HuH-7 (cell line): ENCODE data around the gene CYSLTR2.

ENCODE experiments used
- DNase-seq: peaks from one replicate; pipeline ENCODE4 v3.0.0; 2011; ENCODE audit warnings: low spot score

Gene CYSLTR2

GRCh38 chr13:48739386-48739964, 85.7 kb downstream of the CYSLTR2 start:
- DNase-seq = no peak

DNA sequence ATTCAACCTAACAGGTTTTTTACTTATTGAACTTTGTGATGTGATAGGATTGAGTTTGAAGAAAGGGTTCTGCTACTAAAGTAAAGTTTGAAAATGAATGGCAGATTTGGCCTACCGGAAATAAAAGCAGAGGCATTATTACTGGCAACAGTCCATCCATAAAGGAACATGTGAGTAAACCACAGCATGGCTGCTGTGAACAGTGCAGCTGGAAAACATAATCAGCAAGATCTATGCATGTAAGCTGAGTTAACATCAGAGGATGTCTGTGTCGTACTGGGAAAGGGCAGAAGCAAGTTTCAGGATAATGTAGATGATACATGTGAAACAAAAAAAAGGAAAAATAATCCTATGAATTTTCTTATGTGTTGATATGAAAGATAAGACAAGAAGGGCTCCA, 87.6 kb downstream of the CYSLTR2 start:
- DNase-seq = no peak

- no peak for DNase-seq
These were observed 93.1 kb downstream of the CYSLTR2 start for GRCh38 chr13:48746821-48747220.

DNA sequence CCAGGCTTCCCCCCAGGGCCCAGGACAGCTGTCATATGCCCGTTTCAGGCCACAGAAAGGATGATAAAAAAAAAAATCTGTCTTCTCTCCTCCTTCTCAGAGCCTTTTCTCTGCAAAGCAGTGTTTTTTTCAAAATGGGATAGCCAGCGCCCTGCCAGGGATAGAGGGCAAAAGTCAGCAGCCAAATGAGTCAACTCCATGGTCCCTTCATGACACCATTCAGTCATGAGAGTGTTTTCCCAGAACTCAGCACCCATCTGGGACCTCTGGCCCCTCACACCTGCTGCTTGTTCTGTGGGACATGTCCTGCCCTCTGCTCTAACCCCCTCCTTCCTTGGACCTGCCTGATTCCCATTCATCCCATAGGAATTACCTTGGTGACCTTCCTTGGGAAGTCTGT, 95.0 kb downstream of the CYSLTR2 start:
- no peak for DNase-seq

DNA sequence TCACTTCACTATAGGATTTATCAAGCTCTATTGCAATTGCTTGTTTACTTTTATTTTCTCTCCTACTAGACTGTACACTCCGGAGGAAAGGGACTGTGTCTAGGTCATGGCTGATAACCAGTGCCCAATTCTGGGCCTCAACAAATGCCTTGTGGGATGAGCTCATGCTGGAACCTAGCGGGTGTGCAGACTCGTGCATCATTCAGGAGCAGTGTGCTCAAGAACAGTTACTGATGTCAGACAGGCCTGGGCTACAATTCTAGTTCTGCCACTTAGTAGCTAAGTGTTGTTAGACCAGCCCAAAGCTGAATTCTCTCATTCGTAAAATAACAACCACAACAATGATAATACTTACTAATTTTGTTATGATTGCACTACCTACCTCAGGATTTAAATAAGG, 95.4 kb downstream of the CYSLTR2 start:
- DNase-seq = no peak

DNA sequence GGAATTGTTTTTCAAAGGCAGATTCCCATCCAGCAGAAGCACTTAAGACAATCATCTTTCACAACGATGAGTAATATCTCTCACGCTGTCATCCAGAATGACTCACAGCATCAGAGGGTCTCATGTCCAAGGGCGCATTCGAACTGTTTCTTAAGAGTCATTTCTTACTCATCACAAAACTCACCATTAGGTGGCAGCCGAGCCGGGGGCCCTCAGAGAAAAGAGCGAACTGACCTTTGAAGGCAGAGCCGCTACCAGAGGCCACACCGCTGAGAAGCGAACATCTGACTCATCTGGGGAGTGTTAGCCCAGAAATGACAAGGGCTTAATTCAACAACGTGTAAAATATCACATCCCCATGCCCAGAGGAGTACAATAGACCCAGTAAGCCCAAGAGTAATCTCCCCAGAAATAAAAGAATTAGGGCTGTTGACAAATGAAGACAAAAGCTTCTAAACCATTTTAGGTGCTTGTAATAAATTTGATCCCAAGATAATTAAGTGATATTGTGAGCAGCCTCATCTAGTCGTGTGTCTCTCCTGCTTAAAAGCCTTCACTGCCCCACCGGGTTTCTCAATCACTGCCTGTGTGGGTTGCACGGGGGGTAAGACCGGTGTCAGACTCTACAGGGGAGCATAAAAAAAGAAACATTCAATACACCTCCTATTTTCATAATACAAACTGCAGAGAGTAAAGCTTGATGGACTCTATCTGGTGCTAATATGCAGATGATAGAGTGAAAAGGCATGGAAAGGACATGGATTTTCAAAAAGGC, 96.2 kb downstream of the CYSLTR2 start:
- DNase-seq = peak; percentile 22

GRCh38 chr13:48750588-48751383, 97.1 kb downstream of the CYSLTR2 start:
- DNase-seq = no peak

DNA sequence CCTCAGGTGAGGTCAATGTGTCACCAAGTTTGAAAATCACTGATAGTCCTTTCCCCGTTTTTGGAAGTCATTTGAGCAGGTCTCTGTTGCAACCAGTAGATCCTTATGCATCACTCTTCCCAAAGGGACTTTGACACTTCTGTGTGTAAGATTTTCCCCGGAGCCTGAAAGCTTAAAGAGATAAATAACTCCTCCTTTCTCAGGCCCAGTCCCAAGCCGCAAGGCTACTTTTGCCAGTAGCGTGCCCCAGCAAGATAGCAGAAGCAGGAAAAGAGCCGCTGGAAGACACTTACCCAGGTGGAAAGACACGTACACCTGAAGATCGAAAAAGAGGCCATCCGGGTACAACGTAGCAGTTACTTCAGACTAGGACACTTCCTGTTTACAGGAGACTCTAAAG, 106.9 kb downstream of the CYSLTR2 start:
- DNase-seq = no peak
